ENCODE measurements around the gene ENTPD8.

GRCh38 chr9:137478613-137478961 is 37.4 kb upstream of the ENTPD8 start:
- TF ChIP-seq CTCF (IDR thresholded peaks at IDR 0.05), result no peak
- no peak for TF ChIP-seq POLR2A (IDR thresholded peaks at IDR 0.05)

Measured in lower leg skin (tissue), 3 donors.